Adipocyte (in vitro differentiated cells): ENCODE results near the gene C1QC.

Source experiments
- DNase-seq: peaks from one replicate; pipeline ENCODE4 v3.0.0-alpha.2; 2015; ENCODE audit warnings: low read depth
- H3K27me3 ChIP-seq: replicated peaks from 2 replicates; pipeline ENCODE4 v1.7.0; 2013; ENCODE audit warnings: mild to moderate bottlenecking, low read length, moderate library complexity; ENCODE audit not compliant: control insufficient read depth, insufficient read depth
- H3K36me3 ChIP-seq: 2 replicates; pipeline ENCODE4 v1.7.0; 2013; ENCODE audit warnings: low read length, mild to moderate bottlenecking, moderate library complexity; ENCODE audit not compliant: control insufficient read depth, insufficient read depth, severe bottlenecking
- H3K4me1 ChIP-seq: 2 replicates; pipeline ENCODE4 v1.7.0; 2013; ENCODE audit warnings: mild to moderate bottlenecking, low read length, moderate library complexity; ENCODE audit not compliant: control insufficient read depth, insufficient read depth
- H3K4me3 ChIP-seq: 2 replicates; pipeline ENCODE4 v1.7.0; 2013; ENCODE audit warnings: mild to moderate bottlenecking, low read length, moderate library complexity
- H3K9ac ChIP-seq: 2 replicates; pipeline ENCODE4 v1.7.0; 2013; ENCODE audit warnings: mild to moderate bottlenecking, low read length, moderate library complexity
- H3K9me3 ChIP-seq: 2 replicates; pipeline ENCODE4 v1.7.0; 2013; ENCODE audit warnings: mild to moderate bottlenecking, low read length, moderate library complexity; ENCODE audit not compliant: control insufficient read depth

The C1QC gene

GRCh38 chr1:22621761-22622160, 21.7 kb upstream of the C1QC start:
- Histone ChIP-seq H3K27me3 (peaks cover 83% of the 10 kb centered on the region), H3K36me3 (no peaks in the 10 kb centered on the region), H3K9me3 (no peaks in the 10 kb centered on the region), H3K4me1 (no peaks in the 10 kb centered on the region), H3K4me3 (no peak overlapping the region), H3K9ac (no peak overlapping the region)
- no peak for DNase-seq

GRCh38 chr1:22625262-22625925, 18.0 kb upstream of the C1QC start:
- no peak overlapping the region for H3K4me3 ChIP-seq
- peak; percentile 22 for DNase-seq
- H3K27me3 ChIP-seq, result peaks cover 85% of the 10 kb centered on the region

GRCh38 chr1:22626237-22627157, 16.9 kb upstream of the C1QC start:
- no peak for DNase-seq
- no peaks in the 10 kb centered on the region for H3K9me3 ChIP-seq
- H3K4me3 ChIP-seq, result no peak overlapping the region
- peaks cover 80% of the 10 kb centered on the region for H3K27me3 ChIP-seq
- H3K4me1 ChIP-seq, result no peaks in the 10 kb centered on the region
- H3K36me3 ChIP-seq, result no peaks in the 10 kb centered on the region
- no peak overlapping the region for H3K9ac ChIP-seq

More at GRCh38 chr1:22625262-22625925, 18.0 kb upstream of the C1QC start:
- Histone ChIP-seq H3K4me1 (no peaks in the 10 kb centered on the region), H3K36me3 (no peaks in the 10 kb centered on the region), H3K9ac (no peak overlapping the region), H3K9me3 (no peaks in the 10 kb centered on the region)

- H3K4me1 ChIP-seq, result no peaks in the 10 kb centered on the region
- H3K9me3 ChIP-seq, result no peaks in the 10 kb centered on the region
- no peak overlapping the region for H3K9ac ChIP-seq
- DNase-seq, result no peak
- H3K27me3 ChIP-seq, result peaks cover 73% of the 10 kb centered on the region
- H3K36me3 ChIP-seq, result no peaks in the 10 kb centered on the region
- no peak overlapping the region for H3K4me3 ChIP-seq
These were observed 16.1 kb upstream of the C1QC start for GRCh38 chr1:22627331-22627730.

- Histone ChIP-seq H3K27me3 (peaks cover 77% of the 10 kb centered on the region), H3K4me3 (no peak overlapping the region), H3K9me3 (no peaks in the 10 kb centered on the region), H3K9ac (no peak overlapping the region), H3K4me1 (no peaks in the 10 kb centered on the region), H3K36me3 (no peaks in the 10 kb centered on the region)
- DNase-seq, result no peak
These were observed 14.6 kb upstream of the C1QC start for GRCh38 chr1:22628698-22629444.

- H3K27me3 ChIP-seq, result peaks cover 73% of the 10 kb centered on the region
- no peaks in the 10 kb centered on the region for H3K4me1 ChIP-seq
- H3K4me3 ChIP-seq, result no peak overlapping the region
- no peak overlapping the region for H3K9ac ChIP-seq
- no peaks in the 10 kb centered on the region for H3K36me3 ChIP-seq
- no peak for DNase-seq
- no peaks in the 10 kb centered on the region for H3K9me3 ChIP-seq
These were observed 13.5 kb upstream of the C1QC start for GRCh38 chr1:22629886-22630285.

- Histone ChIP-seq H3K27me3 (peaks cover 41% of the 10 kb centered on the region), H3K9me3 (no peaks in the 10 kb centered on the region), H3K36me3 (no peaks in the 10 kb centered on the region), H3K9ac (no peak overlapping the region), H3K4me3 (no peak overlapping the region), H3K4me1 (peaks cover 9% of the 10 kb centered on the region)
- no peak for DNase-seq
These were observed 9.6 kb upstream of the C1QC start for GRCh38 chr1:22633697-22634463.

- peaks cover 9% of the 10 kb centered on the region for H3K4me1 ChIP-seq
- H3K36me3 ChIP-seq, result no peaks in the 10 kb centered on the region
- no peak overlapping the region for H3K4me3 ChIP-seq
- no peak for DNase-seq
- H3K9me3 ChIP-seq, result no peaks in the 10 kb centered on the region
- peaks cover 29% of the 10 kb centered on the region for H3K27me3 ChIP-seq
- H3K9ac ChIP-seq, result no peak overlapping the region
These were observed 8.0 kb upstream of the C1QC start for GRCh38 chr1:22635436-22635835.

- H3K9ac ChIP-seq, result no peak within 1 kb of the TSS
- no peak within 1 kb of the TSS for H3K4me3 ChIP-seq
- peaks cover 9% of the 10 kb centered on the region for H3K4me1 ChIP-seq
- no peaks in the 10 kb centered on the region for H3K36me3 ChIP-seq
- DNase-seq, result no peak
- H3K27me3 ChIP-seq, result peaks cover 30% of the 10 kb centered on the region
- H3K9me3 ChIP-seq, result no peaks in the 10 kb centered on the region
These were observed 7.1 kb upstream of the C1QC start, which contains the start of gene C1QA for GRCh38 chr1:22636353-22636752. TSS of gene C1QA (plus strand) at chr1:22636628. CDS start at chr1:22637617, 989 bp downstream.

- DNase-seq, result no peak
- Histone ChIP-seq H3K4me1 (peaks cover 12% of the 10 kb centered on the region), H3K27me3 (peaks cover 36% of the 10 kb centered on the region), H3K4me3 (no peak overlapping the region), H3K9me3 (no peaks in the 10 kb centered on the region), H3K9ac (no peak overlapping the region), H3K36me3 (no peaks in the 10 kb centered on the region)
These were observed 6.5 kb upstream of the C1QC start for GRCh38 chr1:22636927-22637326.
